Activated CD8-positive, alpha-beta memory T cell treated with anti-CD3 and anti-CD28 coated beads, Interleukin-2, amount 50 U/mL, for 48 hours (primary cell): ENCODE results near the gene SPIRE1.

ENCODE experiments used
- DNase-seq: peaks from one replicate; pipeline ENCODE4 v3.0.0-alpha.2; 2020

SPIRE1 gene

DNA sequence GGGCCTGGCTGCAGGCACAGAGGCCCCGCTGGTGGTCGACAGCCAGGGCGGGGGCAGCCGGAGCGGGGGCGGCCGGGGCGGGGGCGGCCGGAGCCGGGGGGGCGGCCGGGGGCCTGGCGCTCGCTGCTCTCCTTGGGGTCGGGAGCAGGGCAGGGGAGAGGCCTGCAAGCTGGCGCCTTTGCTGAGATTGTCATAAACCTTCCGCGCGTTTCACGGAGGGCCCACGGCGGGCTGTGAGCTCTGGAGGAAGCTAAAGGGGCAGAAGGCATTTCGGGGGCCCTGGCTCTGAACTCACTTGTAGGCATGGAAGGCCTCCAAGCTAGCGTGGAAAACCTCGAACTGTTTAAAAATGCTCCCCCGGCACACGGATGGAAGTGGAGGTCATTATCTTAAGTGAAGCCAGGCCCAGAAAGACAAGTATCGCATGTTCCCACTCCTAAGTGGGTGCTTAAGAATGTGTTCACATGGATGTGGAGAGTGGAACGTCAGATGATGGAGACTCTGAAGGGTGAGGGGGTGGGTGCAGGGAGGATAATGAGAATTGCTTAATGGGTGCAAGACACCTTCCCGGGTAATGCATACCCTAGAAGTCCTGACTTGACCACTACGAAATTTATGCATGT lies 249.5 kb downstream of the SPIRE1 start:
- DNase-seq, result no peak

DNA sequence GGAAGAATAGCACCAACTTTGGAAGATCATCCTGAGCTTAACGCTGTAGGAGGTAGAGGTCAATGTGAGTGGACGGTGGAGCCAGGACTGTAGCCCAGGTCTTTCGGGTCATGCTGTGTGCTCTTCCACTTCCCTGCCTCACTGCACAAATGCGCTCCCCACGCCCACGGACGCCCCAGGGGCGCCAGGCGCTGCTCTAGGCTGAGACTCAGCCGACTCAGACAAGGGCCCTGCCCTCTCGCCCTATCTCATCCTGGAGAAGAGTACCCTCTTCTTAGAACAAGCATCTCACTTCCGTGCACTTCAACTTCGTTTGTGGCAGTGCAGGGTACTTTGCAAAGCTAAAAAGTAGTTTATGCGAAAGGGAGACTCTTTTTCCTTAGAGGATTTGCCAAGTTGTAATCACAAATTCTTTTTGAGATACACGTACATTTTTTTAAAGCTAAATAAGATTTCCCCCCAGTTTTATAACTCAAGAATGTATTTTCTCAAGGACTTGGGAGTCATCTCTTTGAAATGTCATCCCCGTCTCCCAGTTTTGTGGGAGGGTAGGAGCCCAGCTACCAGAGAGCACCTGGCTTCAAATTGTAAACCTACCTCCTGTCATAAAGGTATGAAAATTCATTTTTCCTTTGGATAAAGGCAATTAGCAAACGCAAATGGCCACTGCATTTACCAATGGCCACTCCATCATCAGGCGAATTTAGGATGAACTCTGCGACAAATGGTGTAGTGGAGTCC lies 251.4 kb downstream of the SPIRE1 start:
- DNase-seq, result no peak

GRCh38 chr18:12405066-12405465 lies 252.8 kb downstream of the SPIRE1 start:
- DNase-seq, result no peak

- DNase-seq, result no peak
Measured at GRCh38 chr18:12403601-12404506, 254.1 kb downstream of the SPIRE1 start.

- DNase-seq, result no peak
Measured at GRCh38 chr18:12401881-12402280, 256.0 kb downstream of the SPIRE1 start.

GRCh38 chr18:12399231-12399630 lies 258.7 kb downstream of the SPIRE1 start:
- DNase-seq, result no peak

- no peak for DNase-seq
Measured at GRCh38 chr18:12398625-12399024, 259.3 kb downstream of the SPIRE1 start.

- no peak for DNase-seq
Measured at GRCh38 chr18:12397793-12398192, 260.1 kb downstream of the SPIRE1 start.

DNA sequence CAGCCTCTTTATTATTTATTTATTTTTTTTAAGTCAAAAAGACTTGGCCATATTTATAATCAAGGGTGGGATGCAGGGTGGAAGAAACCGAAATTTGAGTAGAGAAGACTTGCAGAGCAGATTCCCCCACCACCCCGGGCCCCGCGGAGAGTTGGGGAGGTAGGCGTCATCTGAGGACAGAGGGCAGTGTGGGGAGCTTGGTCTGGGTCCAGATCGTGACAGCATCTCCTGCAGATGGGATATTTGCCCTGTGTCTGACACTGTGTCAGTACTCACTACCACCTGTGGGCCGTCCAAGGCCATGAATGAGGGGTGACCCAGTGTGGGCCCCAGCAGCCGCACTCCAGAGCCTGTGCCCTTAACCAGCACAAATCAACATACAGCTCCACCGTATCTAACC lies 260.7 kb downstream of the SPIRE1 start:
- DNase-seq, result no peak
